Measurements from ENCODE around the gene MTARC1. TPM values are rescaled to one million over a fixed set of nuclear protein-coding genes. Genes with fewer than 3 reads are reported as not detected.
A peak's percentile ranks its signal among the peaks of the same experiment; 100 is the strongest.

MTARC1 gene
- total and polyA plus RNA-seq, 2 experiments from 2014 or later = 0.22 to 0.66 TPM

GRCh38 chr1:220819467-220820026 is 32.8 kb downstream of the MTARC1 start:
- Histone ChIP-seq H3K27me3 (replicated peaks; ENCODE audit: insufficient read depth) (peaks cover 10% of the 10 kb centered on the region; the same call in 1 of the 2 replicates), H2AFZ (no peak overlapping the region), H3K36me3 (ENCODE audit: low read depth) (no peaks in the 10 kb centered on the region), H3K4me3 (no peak overlapping the region), H3K9me2 (ENCODE audit: insufficient read depth) (no peaks in the 10 kb centered on the region), H3K9me3 (ENCODE audit: low read depth) (no peaks in the 10 kb centered on the region), H3K4me1 (ENCODE audit: insufficient read depth) (peaks cover 23% of the 10 kb centered on the region), H3F3A (ENCODE audit: insufficient read depth) (peaks cover 26% of the 10 kb centered on the region), H3K79me2 (ENCODE audit: insufficient read depth) (no peaks in the 10 kb centered on the region), H4K20me1 (ENCODE audit: insufficient read depth) (no peaks in the 10 kb centered on the region), H3K4me2 (ENCODE audit: unreplicated experiment) (peak overlapping the region; percentile 59), H3K9ac (no peak overlapping the region), H3K27ac (peak overlapping the region; percentile 22; the same call in 1 of the 2 replicates)
- TF ChIP-seq EZH2 (IDR thresholded peaks at IDR 0.05; ENCODE audit: insufficient read depth, poor library complexity, severe bottlenecking) (no peak), EZH2phosphoT487 (IDR thresholded peaks at IDR 0.05; ENCODE audit: insufficient read depth, low read depth) (no peak)
- WGBS, 2 experiments (ENCODE audit: low coverage in 1 of 2, low lambda C conversion rate in 2 of 2, missing lambda C conversion rate in 2 of 2) = 20 to 35% methylated on average over 1 of the region's 1 CpG
- in situ Hi-C loops (cut with MboI) = no loop called here
- DNase-seq = peak; percentile 38

- Histone ChIP-seq H3K27ac (no peak overlapping the region), H3F3A (ENCODE audit: insufficient read depth) (peaks cover 12% of the 10 kb centered on the region), H3K4me1 (ENCODE audit: insufficient read depth) (peaks cover 12% of the 10 kb centered on the region), H3K27me3 (replicated peaks; ENCODE audit: insufficient read depth) (peaks cover 6% of the 10 kb centered on the region; the same call in 1 of the 2 replicates), H3K9me2 (ENCODE audit: insufficient read depth) (no peaks in the 10 kb centered on the region), H3K36me3 (ENCODE audit: low read depth) (no peaks in the 10 kb centered on the region), H3K9me3 (ENCODE audit: low read depth) (no peaks in the 10 kb centered on the region), H3K4me2 (ENCODE audit: unreplicated experiment) (no peak overlapping the region), H3K4me3 (no peak overlapping the region), H2AFZ (no peak overlapping the region), H4K20me1 (ENCODE audit: insufficient read depth) (no peaks in the 10 kb centered on the region), H3K9ac (no peak overlapping the region), H3K79me2 (ENCODE audit: insufficient read depth) (no peaks in the 10 kb centered on the region)
- TF ChIP-seq EZH2phosphoT487 (IDR thresholded peaks at IDR 0.05; ENCODE audit: insufficient read depth, low read depth) = no peak
- no peak for TF ChIP-seq EZH2 (IDR thresholded peaks at IDR 0.05; ENCODE audit: insufficient read depth, poor library complexity, severe bottlenecking)
- in situ Hi-C loops (cut with MboI) = no loop called here
- DNase-seq = no peak
- WGBS, 2 experiments (ENCODE audit: low coverage in 1 of 2, low lambda C conversion rate in 2 of 2, missing lambda C conversion rate in 2 of 2) = 87 to 94% methylated on average over 9 of the region's 9 CpGs
Observed at GRCh38 chr1:220824031-220824989, 37.6 kb downstream of the MTARC1 start.

- peaks cover 6% of the 10 kb centered on the region; the same call in 1 of the 2 replicates for H3K27me3 ChIP-seq (replicated peaks; ENCODE audit: insufficient read depth)
- peak; percentile 41 for DNase-seq
- H3K4me1 ChIP-seq (ENCODE audit: insufficient read depth) = 0 out of 2 replicates have a peak, but pooled peaks cover 5% of the 10 kb centered on the region
- H3K79me2 ChIP-seq (ENCODE audit: insufficient read depth) = no peaks in the 10 kb centered on the region
- 20 to 23% methylated on average over 6 of the region's 6 CpGs for WGBS, 2 experiments (ENCODE audit: low coverage in 1 of 2, low lambda C conversion rate in 2 of 2, missing lambda C conversion rate in 2 of 2)
- H3K9me2 ChIP-seq (ENCODE audit: insufficient read depth) = no peaks in the 10 kb centered on the region
- no peak for TF ChIP-seq EZH2phosphoT487 (IDR thresholded peaks at IDR 0.05; ENCODE audit: insufficient read depth, low read depth)
- no peak overlapping the region for H3K9ac ChIP-seq
- H3K36me3 ChIP-seq (ENCODE audit: low read depth) = no peaks in the 10 kb centered on the region
- no peak overlapping the region for H2AFZ ChIP-seq
- no peak overlapping the region for H3K27ac ChIP-seq
- H3K4me2 ChIP-seq (ENCODE audit: unreplicated experiment) = no peak overlapping the region
- H3F3A ChIP-seq (ENCODE audit: insufficient read depth) = no peaks in the 10 kb centered on the region; the same call in 1 of the 2 replicates
- H3K9me3 ChIP-seq (ENCODE audit: low read depth) = no peaks in the 10 kb centered on the region
- H4K20me1 ChIP-seq (ENCODE audit: insufficient read depth) = no peaks in the 10 kb centered on the region
- in situ Hi-C loops (cut with MboI) = no loop called here
- H3K4me3 ChIP-seq = no peak overlapping the region
Observed at GRCh38 chr1:220825819-220826551, 39.3 kb downstream of the MTARC1 start.

- Histone ChIP-seq H3K27ac (no peak overlapping the region), H3F3A (ENCODE audit: insufficient read depth) (no peaks in the 10 kb centered on the region; the same call in 1 of the 2 replicates), H3K36me3 (ENCODE audit: low read depth) (no peaks in the 10 kb centered on the region), H3K4me3 (no peak overlapping the region), H4K20me1 (ENCODE audit: insufficient read depth) (no peaks in the 10 kb centered on the region), H3K9me2 (ENCODE audit: insufficient read depth) (no peaks in the 10 kb centered on the region), H3K27me3 (replicated peaks; ENCODE audit: insufficient read depth) (peaks cover 6% of the 10 kb centered on the region; the same call in 1 of the 2 replicates), H3K79me2 (ENCODE audit: insufficient read depth) (no peaks in the 10 kb centered on the region), H2AFZ (no peak overlapping the region), H3K9ac (no peak overlapping the region), H3K4me1 (ENCODE audit: insufficient read depth) (0 out of 2 replicates have a peak, but pooled peaks cover 5% of the 10 kb centered on the region), H3K9me3 (ENCODE audit: low read depth) (no peaks in the 10 kb centered on the region), H3K4me2 (ENCODE audit: unreplicated experiment) (no peak overlapping the region)
- WGBS, 2 experiments (ENCODE audit: low coverage in 1 of 2, low lambda C conversion rate in 2 of 2, missing lambda C conversion rate in 2 of 2) = 86 to 89% methylated on average over 5 of the region's 5 CpGs
- in situ Hi-C loops (cut with MboI) = no loop called here
- no peak for DNase-seq
- TF ChIP-seq EZH2phosphoT487 (IDR thresholded peaks at IDR 0.05; ENCODE audit: insufficient read depth, low read depth) = no peak
- TF ChIP-seq EZH2 (IDR thresholded peaks at IDR 0.05; ENCODE audit: insufficient read depth, poor library complexity, severe bottlenecking) = no peak
Observed at GRCh38 chr1:220826729-220827128, 40.0 kb downstream of the MTARC1 start.

Data from GM23248 (cell line).